CD4-positive, alpha-beta T cell treated with Interleukin-15 for 4 hours (primary cell): ENCODE measurements around the gene PRR29.
"Not testable (repeated sequence)": the region's sequence is repeated elsewhere in the genome, so short reads cannot be mapped to it uniquely, and the experiment has no call there.

Source experiments
- DNase-seq: peaks from one replicate; pipeline ENCODE4 v3.0.0-alpha.2; 2020; ENCODE audit warnings: low spot score

Gene PRR29

GRCh38 chr17:63997341-63998048 is 656 bp upstream of the PRR29 start:
- DNase-seq: no peak

- DNase-seq: no peak
Measured at GRCh38 chr17:63998721-63999679, 849 bp downstream of the PRR29 start.

- no peak for DNase-seq
Measured at GRCh38 chr17:63999680-64000531, 1.8 kb downstream of the PRR29 start.

GRCh38 chr17:64001091-64001579 is 3.0 kb downstream of the PRR29 start:
- DNase-seq: no peak

GRCh38 chr17:64001763-64002529 is 3.8 kb downstream of the PRR29 start:
- no peak for DNase-seq

- DNase-seq: no peak
Measured at GRCh38 chr17:64002658-64003525, 4.7 kb downstream of the PRR29 start.

- DNase-seq: no peak
Measured at GRCh38 chr17:64003526-64004121, 5.5 kb downstream of the PRR29 start.

GRCh38 chr17:64004218-64004770 is 6.1 kb downstream of the PRR29 start:
- DNase-seq: no peak

GRCh38 chr17:64004903-64005733 is 7.0 kb downstream of the PRR29 start:
- DNase-seq: no peak

- DNase-seq: no peak
Measured at GRCh38 chr17:64005734-64006167, 7.6 kb downstream of the PRR29 start.

- DNase-seq: no peak
Measured at GRCh38 chr17:64006361-64007088, 8.4 kb downstream of the PRR29 start.

- not testable (repeated sequence) for DNase-seq
Measured at GRCh38 chr17:64007089-64007837, 9.1 kb downstream of the PRR29 start.

GRCh38 chr17:64007838-64008282 is 9.7 kb downstream of the PRR29 start:
- no peak for DNase-seq

- DNase-seq: no peak
Measured at GRCh38 chr17:64008346-64008745, 10.2 kb downstream of the PRR29 start.

- no peak for DNase-seq
Measured at GRCh38 chr17:64008830-64009229, 10.7 kb downstream of the PRR29 start.

- DNase-seq: no peak
Measured at GRCh38 chr17:64009571-64010402, 11.6 kb downstream of the PRR29 start.
